ENCODE results near the gene EGLN3.

- TF ChIP-seq CTCF (IDR thresholded peaks at IDR 0.05) (no peak), POLR2A (IDR thresholded peaks at IDR 0.05) (no peak)
Measured at GRCh38 chr14:33999771-34000291, 49.0 kb upstream of the EGLN3 start.
